OCI-LY1 (cell line): ENCODE data around the gene CLTCL1.

Experiments
- H2AFZ ChIP-seq: fragments of 200-600 bp; sonication (generic), shearing (Covaris generic); 2 replicates; pipeline ENCODE4 v1.6.0; 2014; ENCODE audit warnings: antibody characterized with exemption, mild to moderate bottlenecking, low read length
- H3F3A ChIP-seq: fragments of 200-600 bp; sonication (generic), shearing (Covaris generic); 2 replicates; pipeline ENCODE4 v1.6.0; 2014; ENCODE audit warnings: mild to moderate bottlenecking, antibody characterized with exemption, low read length, moderate library complexity; ENCODE audit not compliant: insufficient read depth
- H3K27ac ChIP-seq: fragments of 200-600 bp; sonication (generic); 2 replicates; pipeline ENCODE4 v1.5.1; 2014; ENCODE audit warnings: low read length, mixed run types, mild to moderate bottlenecking, low read depth; ENCODE audit not compliant: poor library complexity, severe bottlenecking
- H3K27me3 ChIP-seq: fragments of 200-600 bp; sonication (generic); 2 replicates; pipeline ENCODE4 v1.6.0; 2014; ENCODE audit warnings: antibody characterized with exemption, mild to moderate bottlenecking, low read length, moderate library complexity; ENCODE audit not compliant: insufficient read depth
- H3K36me3 ChIP-seq: fragments of 200-600 bp; sonication (generic); 2 replicates; pipeline ENCODE4 v1.6.1; 2014; ENCODE audit warnings: mild to moderate bottlenecking, antibody characterized with exemption, low read length, moderate library complexity, mixed read lengths; ENCODE audit not compliant: insufficient read depth
- H3K4me1 ChIP-seq: fragments of 200-600 bp; sonication (generic); 2 replicates; pipeline ENCODE4 v1.5.1; 2014; ENCODE audit warnings: mild to moderate bottlenecking, low read length, moderate library complexity; ENCODE audit not compliant: insufficient read depth, severe bottlenecking
- H3K4me2 ChIP-seq: fragments of 200-600 bp; sonication (generic), shearing (Covaris generic); 2 replicates; pipeline ENCODE4 v1.6.1; 2014; ENCODE audit warnings: low read length
- H3K4me3 ChIP-seq: fragments of 200-600 bp; sonication (generic); 2 replicates; pipeline ENCODE4 v1.5.1; 2014; ENCODE audit warnings: low read length, low read depth, mild to moderate bottlenecking, mixed read lengths; ENCODE audit not compliant: poor library complexity, severe bottlenecking
- H3K79me2 ChIP-seq: fragments of 200-600 bp; shearing (Covaris generic); 2 replicates; pipeline ENCODE4 v1.6.1; 2016; ENCODE audit warnings: mixed run types, low read length, mixed read lengths; ENCODE audit not compliant: insufficient read depth
- H3K9ac ChIP-seq: fragments of 200-600 bp; sonication (generic), shearing (Covaris generic); 2 replicates; pipeline ENCODE4 v1.6.1; 2014; ENCODE audit warnings: mild to moderate bottlenecking, low read length, mixed read lengths
- H3K9me2 ChIP-seq: fragments of 200-600 bp; sonication (generic), shearing (Covaris generic); 2 replicates; pipeline ENCODE4 v1.6.1; 2014; ENCODE audit warnings: low read depth, mild to moderate bottlenecking, low read length, mixed read lengths
- H3K9me3 ChIP-seq: fragments of 200-600 bp; shearing (Covaris generic); 2 replicates; pipeline ENCODE4 v1.6.1; 2014; ENCODE audit warnings: low read length, mixed read lengths
- H4K20me1 ChIP-seq: fragments of 200-600 bp; sonication (generic), shearing (Covaris generic); 2 replicates; pipeline ENCODE4 v1.6.0; 2016; ENCODE audit warnings: mild to moderate bottlenecking, low read length; ENCODE audit not compliant: insufficient read depth
- EZH2 ChIP-seq: fragments of 200-600 bp; sonication (generic), shearing (Covaris generic); IDR thresholded peaks from 2 replicates; pipeline ENCODE4 v1.8.0; 2017; ENCODE audit warnings: borderline replicate concordance, mixed run types, mild to moderate bottlenecking, antibody characterized with exemption, low read length, moderate library complexity, mixed read lengths
- TF ChIP-seq, protein P1 (sequence below): fragments of 200-600 bp; sonication (generic), shearing (Covaris generic); IDR thresholded peaks from 2 replicates; pipeline ENCODE4 v1.5.1; 2017; ENCODE audit warnings: mild to moderate bottlenecking, antibody characterized with exemption, low read length, moderate library complexity, mixed read lengths

Gene CLTCL1

DNA sequence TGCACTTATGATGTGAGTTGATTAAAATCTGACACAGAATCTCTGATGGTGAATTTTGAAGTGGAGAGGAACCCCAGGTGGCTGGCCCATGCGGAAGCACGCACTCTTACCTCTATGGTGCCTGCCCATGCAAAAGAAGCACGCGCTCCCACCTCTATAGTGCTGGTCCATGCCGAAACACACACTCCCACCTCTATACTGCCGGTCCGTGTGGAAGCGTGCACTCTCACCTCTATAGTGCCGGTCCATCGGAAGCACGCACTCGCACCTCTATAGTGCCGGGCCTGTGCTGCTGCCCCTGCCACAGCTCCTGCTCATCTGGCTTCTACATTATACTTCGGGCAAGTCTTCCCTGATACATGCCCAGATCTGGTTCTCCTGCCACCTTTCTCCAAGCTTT is 76.2 kb downstream of the CLTCL1 start:
- H3K4me2 ChIP-seq, result no peak overlapping the region
- no peaks in the 10 kb centered on the region for H3F3A ChIP-seq
- H3K9me3 ChIP-seq, result no peaks in the 10 kb centered on the region
- H3K4me3 ChIP-seq, result no peak overlapping the region
- no peaks in the 10 kb centered on the region for H3K79me2 ChIP-seq
- H3K27ac ChIP-seq, result no peak overlapping the region
- H3K36me3 ChIP-seq, result no peaks in the 10 kb centered on the region
- H3K9me2 ChIP-seq, result no peaks in the 10 kb centered on the region
- H3K4me1 ChIP-seq, result no peaks in the 10 kb centered on the region
- H3K27me3 ChIP-seq, result no peaks in the 10 kb centered on the region; the same call in 1 of the 2 replicates
- H4K20me1 ChIP-seq, result no peaks in the 10 kb centered on the region
- H3K9ac ChIP-seq, result no peak overlapping the region
- TF ChIP-seq, protein P1, sequence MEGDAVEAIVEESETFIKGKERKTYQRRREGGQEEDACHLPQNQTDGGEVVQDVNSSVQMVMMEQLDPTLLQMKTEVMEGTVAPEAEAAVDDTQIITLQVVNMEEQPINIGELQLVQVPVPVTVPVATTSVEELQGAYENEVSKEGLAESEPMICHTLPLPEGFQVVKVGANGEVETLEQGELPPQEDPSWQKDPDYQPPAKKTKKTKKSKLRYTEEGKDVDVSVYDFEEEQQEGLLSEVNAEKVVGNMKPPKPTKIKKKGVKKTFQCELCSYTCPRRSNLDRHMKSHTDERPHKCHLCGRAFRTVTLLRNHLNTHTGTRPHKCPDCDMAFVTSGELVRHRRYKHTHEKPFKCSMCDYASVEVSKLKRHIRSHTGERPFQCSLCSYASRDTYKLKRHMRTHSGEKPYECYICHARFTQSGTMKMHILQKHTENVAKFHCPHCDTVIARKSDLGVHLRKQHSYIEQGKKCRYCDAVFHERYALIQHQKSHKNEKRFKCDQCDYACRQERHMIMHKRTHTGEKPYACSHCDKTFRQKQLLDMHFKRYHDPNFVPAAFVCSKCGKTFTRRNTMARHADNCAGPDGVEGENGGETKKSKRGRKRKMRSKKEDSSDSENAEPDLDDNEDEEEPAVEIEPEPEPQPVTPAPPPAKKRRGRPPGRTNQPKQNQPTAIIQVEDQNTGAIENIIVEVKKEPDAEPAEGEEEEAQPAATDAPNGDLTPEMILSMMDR, result no peak
- no peak for TF ChIP-seq EZH2
- H2AFZ ChIP-seq, result no peak overlapping the region

DNA sequence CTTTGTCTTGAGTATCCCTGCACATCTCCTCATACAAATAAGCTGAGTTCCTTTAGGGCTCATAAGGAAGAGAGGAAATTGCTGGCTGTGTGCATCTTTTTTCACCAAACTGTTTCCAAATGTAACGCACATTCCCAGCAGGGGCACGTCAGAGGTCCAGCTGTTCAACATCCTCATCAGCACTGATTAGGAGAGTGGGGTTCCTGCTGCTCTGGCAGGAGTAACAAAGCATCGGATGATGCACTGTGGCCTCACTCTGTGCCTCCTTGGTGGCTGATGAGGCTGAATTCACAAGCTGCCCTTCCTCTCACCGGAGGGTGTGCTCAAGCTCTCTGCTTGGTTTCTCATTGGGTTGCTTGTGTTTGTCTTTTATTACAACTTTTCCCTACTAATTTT is 77.4 kb downstream of the CLTCL1 start:
- H3K36me3 ChIP-seq, result no peaks in the 10 kb centered on the region
- no peaks in the 10 kb centered on the region for H3K79me2 ChIP-seq
- no peaks in the 10 kb centered on the region for H3K4me1 ChIP-seq
- TF ChIP-seq EZH2, result no peak
- TF ChIP-seq, protein P1, result no peak
- H3K27ac ChIP-seq, result no peak overlapping the region
- no peak overlapping the region for H3K9ac ChIP-seq
- no peak overlapping the region for H3K4me3 ChIP-seq
- H3F3A ChIP-seq, result no peaks in the 10 kb centered on the region
- H4K20me1 ChIP-seq, result no peaks in the 10 kb centered on the region
- no peak overlapping the region for H2AFZ ChIP-seq
- no peak overlapping the region for H3K4me2 ChIP-seq
- no peaks in the 10 kb centered on the region for H3K9me2 ChIP-seq
- no peaks in the 10 kb centered on the region for H3K9me3 ChIP-seq
- H3K27me3 ChIP-seq, result no peaks in the 10 kb centered on the region; the same call in 1 of the 2 replicates

DNA sequence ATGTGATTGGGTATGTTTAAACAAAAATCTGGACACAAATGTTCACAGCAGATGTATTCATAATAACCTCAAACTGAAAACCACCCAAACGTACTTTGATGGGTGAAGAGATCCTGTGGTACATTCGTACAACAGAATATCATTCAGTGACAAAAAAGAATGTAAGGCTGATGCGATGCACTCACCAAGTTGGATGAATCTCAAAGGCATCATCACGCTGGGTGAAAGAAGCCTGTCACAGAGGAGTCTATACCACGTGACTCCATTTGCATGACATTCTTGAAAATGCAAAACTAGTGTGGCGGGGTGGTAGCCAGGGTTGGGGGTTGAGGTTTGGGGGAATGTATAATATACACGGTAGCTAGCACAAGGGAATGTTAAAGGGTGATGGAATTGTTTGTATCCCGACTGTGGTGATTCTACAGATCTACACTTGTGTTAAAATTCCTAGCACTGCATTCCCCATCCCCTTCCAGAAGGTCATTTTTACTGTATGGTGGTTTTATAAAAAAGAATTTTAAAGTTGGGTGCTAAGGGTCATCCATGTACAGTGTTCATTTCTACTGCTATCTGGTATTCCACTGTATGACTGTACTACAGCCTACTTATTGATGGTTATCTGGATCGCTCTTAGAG is 78.0 kb downstream of the CLTCL1 start:
- no peaks in the 10 kb centered on the region for H4K20me1 ChIP-seq
- no peaks in the 10 kb centered on the region for H3F3A ChIP-seq
- TF ChIP-seq, protein P1, result no peak
- TF ChIP-seq EZH2, result no peak
- H3K9me3 ChIP-seq, result no peaks in the 10 kb centered on the region
- no peak overlapping the region for H2AFZ ChIP-seq
- H3K36me3 ChIP-seq, result no peaks in the 10 kb centered on the region
- H3K27ac ChIP-seq, result no peak overlapping the region
- H3K79me2 ChIP-seq, result no peaks in the 10 kb centered on the region
- no peak overlapping the region for H3K4me3 ChIP-seq
- no peak overlapping the region for H3K9ac ChIP-seq
- H3K4me1 ChIP-seq, result no peaks in the 10 kb centered on the region
- H3K27me3 ChIP-seq, result no peaks in the 10 kb centered on the region; the same call in 1 of the 2 replicates
- H3K9me2 ChIP-seq, result no peaks in the 10 kb centered on the region
- no peak overlapping the region for H3K4me2 ChIP-seq
